ENCODE results near the gene LTBP1. TPM values are rescaled to one million over a fixed set of nuclear protein-coding genes. Genes with fewer than 3 reads are reported as not detected.

The LTBP1 gene
- total RNA-seq, 1 experiment from 2014 or later: 10.3 TPM

GRCh38 chr2:33316328-33316727, 369.6 kb downstream of the LTBP1 start:
- BruUV-seq (replicated peaks): no TSS peak
- H3K27me3 ChIP-seq (ENCODE audit: insufficient read depth, low read depth): no peaks in the 10 kb centered on the region
- H3K79me2 ChIP-seq (ENCODE audit: low read depth): no peaks in the 10 kb centered on the region
- H3F3A ChIP-seq (ENCODE audit: insufficient read depth, low read depth): no peaks in the 10 kb centered on the region
- intact Hi-C loops (cut with micrococcal nuclease; ENCODE audit: unreplicated experiment): no loop called here
- TF ChIP-seq, protein P1, sequence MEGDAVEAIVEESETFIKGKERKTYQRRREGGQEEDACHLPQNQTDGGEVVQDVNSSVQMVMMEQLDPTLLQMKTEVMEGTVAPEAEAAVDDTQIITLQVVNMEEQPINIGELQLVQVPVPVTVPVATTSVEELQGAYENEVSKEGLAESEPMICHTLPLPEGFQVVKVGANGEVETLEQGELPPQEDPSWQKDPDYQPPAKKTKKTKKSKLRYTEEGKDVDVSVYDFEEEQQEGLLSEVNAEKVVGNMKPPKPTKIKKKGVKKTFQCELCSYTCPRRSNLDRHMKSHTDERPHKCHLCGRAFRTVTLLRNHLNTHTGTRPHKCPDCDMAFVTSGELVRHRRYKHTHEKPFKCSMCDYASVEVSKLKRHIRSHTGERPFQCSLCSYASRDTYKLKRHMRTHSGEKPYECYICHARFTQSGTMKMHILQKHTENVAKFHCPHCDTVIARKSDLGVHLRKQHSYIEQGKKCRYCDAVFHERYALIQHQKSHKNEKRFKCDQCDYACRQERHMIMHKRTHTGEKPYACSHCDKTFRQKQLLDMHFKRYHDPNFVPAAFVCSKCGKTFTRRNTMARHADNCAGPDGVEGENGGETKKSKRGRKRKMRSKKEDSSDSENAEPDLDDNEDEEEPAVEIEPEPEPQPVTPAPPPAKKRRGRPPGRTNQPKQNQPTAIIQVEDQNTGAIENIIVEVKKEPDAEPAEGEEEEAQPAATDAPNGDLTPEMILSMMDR (conservative IDR thresholded peaks at IDR 0.05): no peak
- TF ChIP-seq EZH2 (IDR thresholded peaks at IDR 0.05; ENCODE audit: low read depth): no peak
- no peaks in the 10 kb centered on the region for H3K9me3 ChIP-seq (ENCODE audit: insufficient read depth, low read depth)
- no peaks in the 10 kb centered on the region for H4K20me1 ChIP-seq (ENCODE audit: insufficient read depth)
- no peak overlapping the region for H3K4me2 ChIP-seq
- ChIA-PET POLR2A (ENCODE audit: unreplicated experiment) (no interaction called here), CTCF (no interaction called here)
- no peak overlapping the region for H3K4me3 ChIP-seq
- H3K9me2 ChIP-seq (ENCODE audit: insufficient read depth): no peaks in the 10 kb centered on the region
- H3K27ac ChIP-seq: no peak overlapping the region
- no peaks in the 10 kb centered on the region for H3K36me3 ChIP-seq (ENCODE audit: low read depth)
- no peaks in the 10 kb centered on the region for H3K4me1 ChIP-seq (replicated peaks; ENCODE audit: insufficient read depth)
- no peak for DNase-seq
- H2AFZ ChIP-seq: no peak overlapping the region

DNA sequence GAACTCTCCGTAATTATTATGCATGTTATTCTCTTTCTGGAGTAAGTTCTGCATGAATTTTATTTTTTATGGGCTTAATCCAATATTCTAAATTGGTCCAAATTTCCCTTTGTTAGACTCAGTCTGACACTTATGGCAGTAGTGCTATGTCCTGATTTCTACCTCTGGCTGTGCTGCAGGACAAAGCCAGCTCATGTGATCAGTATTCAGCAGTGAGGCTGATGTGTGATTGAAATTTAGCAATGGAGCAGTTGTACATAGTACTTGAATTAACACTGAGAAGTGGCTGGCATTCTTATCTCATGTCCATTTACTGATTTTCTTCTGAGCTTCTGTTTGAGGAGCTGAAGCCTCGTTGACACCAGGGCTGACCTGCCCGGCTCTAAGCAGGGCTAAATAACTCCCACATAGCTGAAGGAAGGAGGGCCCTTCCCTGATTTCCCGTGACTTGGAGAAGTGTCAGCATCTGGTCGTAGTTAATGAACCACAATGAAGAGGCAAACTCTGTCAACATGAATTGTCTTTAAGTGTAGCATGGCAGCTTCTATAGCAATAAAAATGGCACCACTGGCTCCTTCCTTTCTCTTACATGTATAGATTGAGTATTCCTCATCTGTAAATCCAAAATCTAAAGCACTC, 370.7 kb downstream of the LTBP1 start:
- no peak for DNase-seq
- Histone ChIP-seq H3K4me3 (no peak overlapping the region), H3K4me1 (replicated peaks; ENCODE audit: insufficient read depth) (no peaks in the 10 kb centered on the region), H4K20me1 (ENCODE audit: insufficient read depth) (no peaks in the 10 kb centered on the region), H3K79me2 (ENCODE audit: low read depth) (no peaks in the 10 kb centered on the region), H3F3A (ENCODE audit: insufficient read depth, low read depth) (no peaks in the 10 kb centered on the region), H3K9me3 (ENCODE audit: insufficient read depth, low read depth) (no peaks in the 10 kb centered on the region), H3K36me3 (ENCODE audit: low read depth) (no peaks in the 10 kb centered on the region), H3K4me2 (no peak overlapping the region), H2AFZ (no peak overlapping the region), H3K9me2 (ENCODE audit: insufficient read depth) (no peaks in the 10 kb centered on the region), H3K27me3 (ENCODE audit: insufficient read depth, low read depth) (no peaks in the 10 kb centered on the region), H3K27ac (no peak overlapping the region)
- POLR2A ChIA-PET (ENCODE audit: unreplicated experiment): no interaction called here
- CTCF ChIA-PET: no interaction called here
- no peak for TF ChIP-seq EZH2 (IDR thresholded peaks at IDR 0.05; ENCODE audit: low read depth)
- TF ChIP-seq, protein P1 (conservative IDR thresholded peaks at IDR 0.05): no peak
- no TSS peak for BruUV-seq (replicated peaks)
- intact Hi-C loops (cut with micrococcal nuclease; ENCODE audit: unreplicated experiment): no loop called here

- no peak for TF ChIP-seq EZH2 (IDR thresholded peaks at IDR 0.05; ENCODE audit: low read depth)
- TF ChIP-seq, protein P1 (conservative IDR thresholded peaks at IDR 0.05): no peak
- H4K20me1 ChIP-seq (ENCODE audit: insufficient read depth): no peaks in the 10 kb centered on the region
- H3K4me2 ChIP-seq: no peak overlapping the region
- intact Hi-C loops (cut with micrococcal nuclease; ENCODE audit: unreplicated experiment): no loop called here
- H3K27me3 ChIP-seq (ENCODE audit: insufficient read depth, low read depth): no peaks in the 10 kb centered on the region
- POLR2A ChIA-PET (ENCODE audit: unreplicated experiment): no interaction called here
- CTCF ChIA-PET: no interaction called here
- no peaks in the 10 kb centered on the region for H3F3A ChIP-seq (ENCODE audit: insufficient read depth, low read depth)
- H3K9me2 ChIP-seq (ENCODE audit: insufficient read depth): no peaks in the 10 kb centered on the region
- H3K4me3 ChIP-seq: no peak overlapping the region
- H3K9me3 ChIP-seq (ENCODE audit: insufficient read depth, low read depth): no peaks in the 10 kb centered on the region
- BruUV-seq (replicated peaks): no TSS peak
- no peaks in the 10 kb centered on the region for H3K79me2 ChIP-seq (ENCODE audit: low read depth)
- no peak overlapping the region for H3K27ac ChIP-seq
- H2AFZ ChIP-seq: no peak overlapping the region
- no peak for DNase-seq
- H3K4me1 ChIP-seq (replicated peaks; ENCODE audit: insufficient read depth): no peaks in the 10 kb centered on the region
- H3K36me3 ChIP-seq (ENCODE audit: low read depth): no peaks in the 10 kb centered on the region
Measured at GRCh38 chr2:33318456-33318855, 371.7 kb downstream of the LTBP1 start.
